GM18520 (cell line): Measurements from ENCODE around the gene C2CD4C.
"Not testable (repeated sequence)": the region's sequence is repeated elsewhere in the genome, so short reads cannot be mapped to it uniquely, and the experiment has no call there.

Experiments
- ATAC-seq: cut with Tn5 transposase; IDR thresholded peaks from one replicate; pipeline ENCODE4 v1.9.1; 2021; ENCODE audit not compliant: unreplicated experiment

Gene C2CD4C

DNA sequence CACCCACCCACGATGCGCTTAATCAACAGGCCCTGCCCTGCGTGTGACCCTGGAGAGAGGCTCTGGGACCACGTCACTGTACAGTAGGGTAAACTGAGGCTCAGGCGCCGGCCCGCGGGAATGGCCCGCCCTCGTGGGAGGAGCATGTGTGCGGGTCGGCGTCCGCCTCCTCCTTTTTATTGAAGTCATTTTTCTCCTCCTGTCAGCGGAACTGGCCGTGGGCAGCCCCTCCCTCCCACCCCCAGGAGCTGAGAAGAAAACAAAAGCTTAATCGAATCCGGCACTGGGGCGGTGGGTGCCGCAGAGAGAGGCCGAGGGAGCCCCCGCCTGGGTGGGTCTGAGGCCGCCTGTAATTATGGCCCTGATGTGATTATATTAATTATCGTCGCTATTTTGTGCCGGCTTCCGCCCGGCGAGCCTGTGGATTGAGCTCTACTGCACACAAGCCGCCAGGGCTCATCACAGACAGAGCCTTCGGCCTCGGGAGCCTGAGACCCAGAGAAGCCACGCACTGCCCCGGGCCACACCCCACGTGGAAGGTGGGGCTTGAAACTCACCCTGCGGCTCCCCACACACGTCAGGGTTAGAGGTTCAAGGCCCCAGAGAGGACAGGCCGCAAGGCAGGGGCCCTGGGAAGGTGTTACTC lies 7.0 kb downstream of the C2CD4C start:
- ATAC-seq: no peak

DNA sequence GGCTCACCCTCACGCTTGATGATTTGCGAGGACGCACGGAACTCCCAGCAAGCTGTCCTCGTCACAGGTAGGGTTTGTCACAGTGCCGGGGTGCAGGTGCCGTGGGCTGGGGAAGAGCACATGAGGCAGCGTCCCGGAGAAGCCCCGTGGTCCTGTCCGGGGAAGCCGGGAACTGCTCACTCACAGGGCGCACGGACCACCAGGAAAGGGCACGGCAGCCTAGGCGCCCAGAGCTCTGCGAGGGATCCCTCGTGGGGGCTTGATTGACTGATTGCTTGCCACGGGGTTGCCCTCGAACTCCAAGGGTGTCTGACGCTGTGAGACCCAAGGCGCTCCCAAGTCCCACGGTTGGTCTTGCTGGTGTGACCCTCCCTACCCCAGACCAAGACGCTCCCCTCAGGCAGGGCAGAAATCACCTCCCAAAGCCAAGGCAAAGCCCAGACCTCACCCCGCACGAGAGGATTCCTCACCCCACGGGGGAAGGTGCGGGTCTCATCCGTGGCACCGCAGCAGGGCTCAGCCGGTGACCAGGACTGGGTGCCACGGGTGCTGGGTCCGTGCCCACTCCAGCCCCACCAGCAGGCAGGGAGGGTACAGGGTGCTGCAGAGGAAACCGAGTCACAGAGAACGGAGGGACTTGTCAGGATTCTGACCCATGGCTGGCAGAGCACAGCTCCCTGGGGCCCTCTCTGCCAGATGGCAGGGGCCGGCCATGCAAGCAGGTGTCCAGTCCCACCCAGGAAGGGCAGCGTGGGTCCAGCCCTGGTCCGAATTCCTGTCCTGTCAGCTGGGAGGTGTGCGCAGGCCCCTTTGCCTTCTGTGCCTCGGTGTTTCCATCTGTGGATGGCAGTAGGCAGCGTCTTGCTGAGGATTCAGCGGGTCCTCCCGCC lies 7.7 kb downstream of the C2CD4C start:
- ATAC-seq: no peak

DNA sequence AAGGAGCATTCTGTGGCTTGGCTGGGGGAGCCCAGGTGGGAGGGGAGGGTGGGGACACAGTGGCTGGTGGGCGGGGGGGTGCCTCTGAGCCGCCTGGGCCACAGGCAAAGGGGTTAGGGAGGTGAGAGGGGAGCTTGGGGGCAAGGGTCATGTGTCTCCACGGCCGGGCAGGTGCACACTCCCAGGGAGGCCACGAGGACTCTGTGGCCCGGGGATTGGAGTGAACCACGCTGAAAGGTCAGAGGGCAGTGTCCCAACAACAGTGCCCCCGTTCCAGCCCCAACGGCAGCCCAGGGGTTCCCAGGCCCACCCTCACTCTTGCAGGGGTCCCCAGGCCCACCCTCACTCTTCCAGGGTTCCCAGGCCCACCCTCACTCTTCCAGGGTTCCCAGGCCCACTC lies 9.6 kb downstream of the C2CD4C start:
- ATAC-seq: no peak

DNA sequence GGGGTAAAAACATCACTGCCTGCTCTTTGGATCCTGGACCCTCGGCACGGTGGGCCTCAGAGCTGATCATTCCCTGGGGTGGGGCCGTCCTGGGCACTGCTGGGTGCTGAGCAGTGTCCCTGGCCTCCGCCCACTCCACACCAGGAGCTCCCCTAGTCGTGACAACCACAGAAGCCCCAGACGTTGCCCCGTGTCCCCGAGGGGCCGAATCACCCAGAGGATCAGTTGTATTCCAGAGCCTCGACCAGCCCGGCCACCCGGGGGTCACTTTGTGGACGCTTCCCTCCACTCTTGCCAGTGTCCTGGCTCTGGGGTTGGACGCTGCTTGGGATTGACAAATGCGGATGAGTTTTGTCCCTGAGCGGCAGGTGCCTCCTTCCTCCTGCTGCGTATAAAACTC lies 10.2 kb downstream of the C2CD4C start:
- ATAC-seq: no peak

DNA sequence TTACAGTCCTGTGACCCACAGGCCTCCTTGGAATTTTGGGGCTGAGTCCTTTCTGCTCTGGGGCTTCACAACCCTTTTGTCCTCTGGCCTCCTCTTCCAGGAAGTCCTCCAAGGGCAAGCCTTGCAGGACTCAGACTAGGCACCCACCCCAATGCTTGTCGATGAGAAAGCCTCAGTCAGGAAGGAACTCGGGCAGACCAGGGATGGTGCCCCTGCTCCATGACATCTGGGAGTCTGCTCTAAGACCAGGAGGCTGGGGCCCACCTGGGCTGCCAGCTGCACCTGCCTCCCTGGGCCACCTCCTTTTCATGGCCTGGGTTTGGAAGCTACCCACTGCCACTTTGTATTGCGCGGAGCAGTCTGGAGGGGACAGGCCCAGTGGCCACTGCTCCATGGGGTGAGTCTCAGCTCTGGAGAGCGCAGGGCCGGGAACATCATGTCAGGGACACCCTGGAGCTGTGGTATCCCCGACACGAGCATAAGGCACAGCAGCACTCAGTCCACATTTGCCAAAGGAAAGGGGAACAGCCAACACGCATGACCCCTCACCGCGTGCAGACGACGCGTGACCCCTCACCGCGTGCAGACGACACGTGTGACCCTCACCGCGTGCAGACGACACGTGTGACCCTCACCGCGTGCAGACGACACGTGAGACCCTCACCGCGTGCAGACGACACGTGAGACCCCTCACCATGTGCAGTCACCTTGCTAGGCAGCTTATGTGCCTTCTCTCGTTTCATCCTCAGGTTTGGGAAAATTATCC lies 10.8 kb downstream of the C2CD4C start:
- ATAC-seq: no peak

DNA sequence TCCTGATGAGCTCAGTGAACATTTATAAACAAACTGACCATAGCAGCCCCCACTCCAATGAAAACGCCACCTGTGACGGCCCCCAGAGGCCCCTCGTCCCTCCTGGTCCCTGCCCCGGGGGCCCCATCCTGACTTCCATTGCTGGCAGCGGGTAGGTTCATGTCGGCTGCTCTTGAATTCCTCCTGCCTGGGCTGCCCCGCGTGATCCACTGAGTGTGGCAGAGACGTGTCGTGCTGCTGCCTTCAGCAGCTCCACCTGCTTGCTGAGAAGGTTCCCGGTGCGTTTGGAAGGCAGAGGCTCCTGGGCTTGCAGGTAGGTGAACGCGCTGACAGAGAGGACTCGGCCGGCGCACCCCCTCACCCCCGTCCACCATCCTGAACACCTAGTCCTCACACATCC lies 11.6 kb downstream of the C2CD4C start:
- ATAC-seq: no peak

DNA sequence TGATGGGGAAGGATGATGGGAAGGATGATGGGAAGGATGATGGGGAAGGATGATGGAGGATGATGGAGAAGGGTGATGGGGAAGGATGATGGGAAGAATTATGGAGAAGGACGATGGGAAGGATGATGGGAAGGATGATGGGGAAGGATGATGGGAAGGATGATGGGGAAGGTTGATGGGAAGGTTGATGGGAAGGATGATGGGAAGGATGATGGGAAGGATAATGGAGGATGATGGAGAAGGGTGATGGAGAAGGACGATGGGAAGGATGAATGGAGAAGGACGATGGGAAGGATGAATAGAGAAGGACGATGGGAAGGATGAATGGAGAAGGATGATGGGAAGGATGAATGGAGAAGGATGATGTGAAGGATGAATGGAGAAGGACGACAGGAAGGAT lies 13.5 kb downstream of the C2CD4C start:
- ATAC-seq: no peak

DNA sequence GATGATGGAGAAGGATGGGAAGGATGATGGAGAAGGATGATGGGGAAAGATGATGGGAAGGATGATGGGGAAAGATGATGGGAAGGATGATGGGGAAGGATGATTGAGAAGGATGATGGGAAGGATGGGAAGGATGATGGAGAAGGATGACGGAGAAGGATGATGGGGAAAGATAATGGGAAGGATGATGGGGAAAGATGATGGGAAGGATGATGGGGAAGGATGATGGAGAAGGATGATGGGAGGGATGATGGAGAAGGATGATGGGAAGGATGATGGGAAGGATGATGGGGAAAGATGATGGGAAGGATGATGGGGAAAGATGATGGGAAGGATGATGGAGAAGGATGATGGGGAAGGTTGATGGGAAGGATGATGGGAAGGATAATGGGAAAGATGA lies 14.1 kb downstream of the C2CD4C start:
- ATAC-seq: not testable (repeated sequence)

DNA sequence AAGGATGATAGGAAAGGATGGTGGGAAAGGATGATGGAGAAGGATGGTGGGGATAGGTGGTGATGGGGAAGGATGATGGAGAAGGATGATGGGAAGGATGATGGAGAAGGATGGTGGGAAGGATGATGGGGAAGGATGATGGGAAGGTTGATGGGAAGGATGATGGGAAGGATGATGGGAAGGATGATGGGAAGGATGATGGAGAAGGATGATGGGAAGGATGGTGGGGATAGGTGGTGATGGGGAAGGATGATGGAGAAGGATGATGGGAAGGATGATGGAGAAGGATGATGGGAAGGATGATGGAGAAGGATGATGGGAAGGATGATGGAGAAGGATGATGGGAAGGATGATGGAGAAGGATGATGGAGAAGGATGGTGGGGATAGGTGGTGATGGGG lies 15.4 kb downstream of the C2CD4C start:
- not testable (repeated sequence) for ATAC-seq

DNA sequence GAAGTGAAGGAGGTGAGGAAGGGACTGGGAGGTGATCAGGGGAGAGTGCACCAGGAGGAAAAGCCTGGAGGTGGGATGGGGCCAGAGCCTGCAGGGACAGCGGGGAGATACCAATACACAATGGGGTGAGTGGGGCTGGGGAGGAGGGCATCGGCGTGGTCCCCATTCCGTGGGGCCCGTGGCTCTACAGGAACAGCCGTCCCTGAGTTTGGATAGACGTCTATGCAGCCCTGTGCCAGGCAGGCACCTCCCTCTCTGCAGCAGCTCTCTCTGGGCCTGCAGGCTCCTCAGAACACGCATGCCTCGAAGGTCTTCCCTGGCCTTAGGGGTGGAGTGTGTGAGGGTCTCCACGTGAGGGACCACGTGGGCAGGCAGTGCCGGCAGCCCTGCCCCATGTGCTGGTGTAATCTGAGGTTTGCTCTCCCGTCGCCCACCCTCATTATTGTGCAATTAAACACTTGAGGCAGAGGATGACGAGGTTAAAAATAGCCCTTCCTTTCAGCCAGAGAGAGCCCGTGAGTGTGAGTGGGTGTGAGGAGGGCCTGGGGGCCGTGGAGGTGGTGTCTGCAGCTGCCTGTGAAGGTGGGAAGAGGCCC lies 16.5 kb downstream of the C2CD4C start:
- ATAC-seq: no peak

DNA sequence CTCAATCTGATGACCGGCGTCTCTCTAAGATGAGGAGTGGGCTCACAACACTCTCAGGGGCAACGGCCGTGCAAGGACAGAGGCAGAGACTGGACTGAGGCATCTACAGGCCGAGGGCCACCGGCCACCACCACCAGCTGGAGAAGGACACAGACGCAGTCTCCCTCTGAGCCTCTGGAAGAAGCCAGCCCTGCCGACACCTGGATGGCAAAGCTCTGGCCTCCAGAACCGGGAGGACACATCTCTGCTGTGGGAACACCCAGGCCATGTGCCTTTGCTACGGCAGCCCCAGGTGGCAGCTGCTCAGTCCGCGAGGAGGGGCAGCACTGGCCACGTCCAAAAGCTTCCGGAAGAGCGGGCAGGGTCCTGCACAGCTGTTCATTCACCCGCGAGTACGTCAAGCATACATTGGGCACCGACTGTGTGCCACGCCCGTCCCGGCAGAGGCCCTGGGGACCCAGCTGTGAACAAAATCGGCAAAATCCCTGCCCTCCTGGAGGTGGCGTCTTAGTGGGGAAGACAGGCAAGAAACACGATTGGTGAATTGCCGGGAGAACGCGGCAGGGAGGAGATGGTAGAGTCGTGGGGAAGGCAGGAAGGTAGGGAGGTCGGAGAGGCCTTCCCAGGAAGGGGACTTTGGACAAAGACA lies 17.1 kb downstream of the C2CD4C start:
- ATAC-seq: no peak

DNA sequence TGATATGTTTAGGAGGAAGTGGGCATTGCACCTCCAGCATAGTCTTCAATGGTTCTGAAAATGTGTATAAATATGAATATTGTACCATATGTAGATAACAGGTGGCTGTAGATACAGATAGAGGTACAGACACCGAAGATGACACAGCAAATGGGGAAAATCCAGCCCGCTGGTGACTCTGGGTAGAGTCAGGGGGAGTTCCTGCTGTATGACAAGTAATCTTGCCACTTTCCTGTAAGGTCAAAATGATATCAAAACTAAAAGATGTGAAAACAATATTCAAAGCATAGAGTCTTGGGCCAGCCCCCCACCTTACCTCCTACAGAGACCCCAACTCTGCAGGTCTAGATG lies 17.8 kb downstream of the C2CD4C start:
- ATAC-seq: no peak

DNA sequence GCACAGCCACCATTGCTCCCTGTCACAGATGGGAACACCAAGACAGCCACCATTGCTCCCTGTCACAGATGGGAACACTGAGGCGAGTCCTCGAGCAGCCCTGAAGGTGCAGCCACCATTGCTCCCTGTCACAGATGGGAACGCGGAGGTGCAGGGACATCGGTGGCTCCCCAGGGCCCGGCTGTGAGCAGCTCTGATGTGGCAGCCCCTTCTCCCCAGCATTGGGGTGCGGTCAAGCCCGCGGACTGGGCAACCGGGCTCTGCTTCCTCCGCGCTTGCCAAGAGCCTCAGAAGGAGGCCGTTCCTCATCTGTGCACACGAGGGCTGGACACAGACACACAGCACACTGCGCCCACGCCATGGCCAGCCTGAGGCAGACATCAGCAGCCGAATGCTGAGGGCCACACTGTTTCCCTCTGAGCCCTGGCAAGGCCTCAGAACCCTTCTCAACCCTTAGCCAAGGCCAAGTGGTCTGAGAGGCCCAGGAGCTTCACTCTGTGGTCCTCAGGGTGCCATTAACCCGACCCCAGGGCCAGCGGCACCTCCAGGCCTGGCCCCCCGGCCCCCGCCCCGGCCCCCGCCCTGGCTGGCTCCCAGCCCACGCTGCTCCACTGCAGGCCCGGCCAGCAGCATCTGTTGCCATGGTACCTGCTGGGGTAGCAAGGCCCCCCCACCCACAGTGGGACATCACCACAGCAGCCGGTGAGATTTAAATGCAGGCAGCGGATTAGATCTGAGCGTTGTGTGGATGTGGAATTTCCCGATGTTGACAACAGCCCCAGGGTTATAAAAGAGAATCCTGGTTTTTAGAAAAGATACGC lies 18.4 kb downstream of the C2CD4C start:
- no peak for ATAC-seq

DNA sequence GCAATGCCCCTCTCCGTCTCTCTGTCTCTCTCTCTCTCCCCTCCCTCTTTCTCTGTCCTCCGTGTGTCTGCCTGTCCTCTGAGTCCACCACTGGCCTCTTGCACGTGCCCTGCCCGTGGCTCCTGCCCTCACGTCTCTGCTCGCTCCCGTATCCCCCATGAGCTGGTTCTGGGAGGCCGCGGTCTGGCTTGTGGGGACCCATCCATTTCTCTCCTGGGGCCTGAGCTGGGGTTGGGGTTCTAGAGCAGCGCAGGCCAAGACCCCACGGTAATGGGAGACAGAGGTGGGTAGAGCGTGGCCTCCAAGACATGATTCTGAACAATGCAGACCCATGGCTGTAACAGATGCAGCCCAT lies 19.0 kb downstream of the C2CD4C start:
- ATAC-seq: no peak

DNA sequence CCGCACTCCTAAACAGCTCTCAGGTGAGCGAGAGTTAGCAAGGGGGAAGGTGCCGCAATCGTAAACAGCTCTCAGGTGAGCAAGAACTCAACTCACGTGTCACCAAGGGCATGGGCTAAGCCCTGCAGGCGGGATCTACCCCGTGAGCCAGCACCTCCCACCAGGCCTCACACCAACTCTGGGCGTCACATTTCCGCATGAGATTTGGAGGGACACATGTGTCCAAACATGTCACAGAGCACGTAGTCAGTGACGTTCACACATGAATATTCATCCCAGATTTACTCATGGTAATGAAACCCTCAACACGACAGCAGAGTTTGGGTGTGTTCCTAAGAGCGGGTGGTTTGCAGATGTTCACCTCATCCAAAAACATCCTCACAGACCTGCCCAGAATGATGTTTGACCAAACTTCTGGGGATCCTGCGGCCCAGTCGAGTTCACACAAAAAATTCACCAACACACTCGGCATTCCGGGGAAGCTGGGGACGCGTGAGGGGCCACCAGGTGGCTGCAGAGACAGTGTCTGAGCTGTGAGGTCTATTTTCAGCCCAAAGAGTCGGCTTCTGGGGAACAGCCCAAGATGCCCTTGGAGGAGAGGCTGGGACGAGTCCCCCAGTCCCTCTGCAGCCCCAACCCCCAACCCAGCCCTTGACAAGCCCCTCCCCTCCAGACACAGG lies 19.6 kb downstream of the C2CD4C start:
- ATAC-seq: no peak

DNA sequence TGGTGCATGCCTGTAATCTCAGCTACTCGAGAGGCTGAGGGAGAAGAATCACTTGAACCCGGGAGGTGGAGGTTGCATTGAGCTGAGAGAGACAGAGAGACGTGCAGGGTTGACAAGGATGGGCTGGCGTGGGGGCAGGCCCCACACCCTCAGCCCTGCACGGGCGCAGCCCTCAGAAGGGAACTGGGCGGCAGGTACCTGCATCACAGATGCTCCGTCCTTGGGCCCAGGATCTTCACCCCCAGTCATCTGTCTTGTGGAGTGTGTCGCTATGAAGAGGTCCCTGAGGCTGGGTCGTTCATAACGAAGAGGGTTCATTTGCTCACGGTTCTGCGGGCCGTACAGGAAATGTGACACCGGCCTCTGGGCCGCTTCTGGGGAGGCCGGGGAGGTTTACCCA lies 20.3 kb downstream of the C2CD4C start:
- ATAC-seq: no peak

DNA sequence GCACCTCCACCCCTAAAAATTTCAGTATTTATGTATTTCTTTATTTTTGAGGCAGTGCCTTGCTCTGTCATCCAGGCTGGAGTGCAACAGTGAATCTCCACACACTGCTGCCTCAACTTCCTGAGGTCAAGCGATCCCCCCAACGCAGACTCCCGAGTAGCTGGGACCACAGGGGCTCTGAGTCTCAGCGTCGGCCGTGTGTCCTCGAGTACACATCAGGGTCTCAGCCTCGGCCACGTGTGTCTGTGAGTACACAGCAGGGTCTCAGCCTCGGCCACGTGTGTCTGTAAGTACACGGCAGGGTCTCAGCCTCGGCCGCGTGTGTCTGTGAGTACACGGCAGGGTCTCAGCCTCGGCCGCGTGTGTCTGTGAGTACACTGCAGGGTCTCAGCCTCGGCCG lies 21.2 kb downstream of the C2CD4C start:
- no peak for ATAC-seq

DNA sequence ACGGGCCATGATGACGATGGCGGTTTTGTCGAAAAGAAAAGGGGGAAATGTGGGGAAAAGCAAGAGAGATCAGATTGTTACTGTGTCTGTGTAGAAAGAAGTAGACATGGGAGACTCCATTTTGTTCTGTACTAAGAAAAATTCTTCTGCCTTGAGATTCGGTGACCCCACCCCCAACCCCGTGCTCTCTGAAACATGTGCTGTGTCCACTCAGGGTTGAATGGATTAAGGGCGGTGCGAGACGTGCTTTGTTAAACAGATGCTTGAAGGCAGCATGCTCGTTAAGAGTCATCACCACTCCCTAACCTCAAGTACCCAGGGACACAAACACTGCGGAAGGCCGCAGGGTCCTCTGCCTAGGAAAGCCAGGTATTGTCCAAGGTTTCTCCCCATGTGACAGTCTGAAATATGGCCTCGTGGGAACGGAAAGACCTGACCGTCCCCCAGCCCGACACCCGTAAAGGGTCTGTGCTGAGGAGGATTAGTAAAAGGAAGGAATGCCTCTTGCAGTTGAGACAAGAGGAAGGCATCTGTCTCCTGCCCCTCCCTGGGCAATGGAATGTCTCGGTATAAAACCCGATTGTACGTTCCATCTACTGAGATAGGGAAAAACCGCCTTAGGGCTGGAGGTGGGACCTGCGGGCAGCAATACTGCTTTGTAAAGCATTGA lies 22.2 kb downstream of the C2CD4C start:
- ATAC-seq: not testable (repeated sequence)

DNA sequence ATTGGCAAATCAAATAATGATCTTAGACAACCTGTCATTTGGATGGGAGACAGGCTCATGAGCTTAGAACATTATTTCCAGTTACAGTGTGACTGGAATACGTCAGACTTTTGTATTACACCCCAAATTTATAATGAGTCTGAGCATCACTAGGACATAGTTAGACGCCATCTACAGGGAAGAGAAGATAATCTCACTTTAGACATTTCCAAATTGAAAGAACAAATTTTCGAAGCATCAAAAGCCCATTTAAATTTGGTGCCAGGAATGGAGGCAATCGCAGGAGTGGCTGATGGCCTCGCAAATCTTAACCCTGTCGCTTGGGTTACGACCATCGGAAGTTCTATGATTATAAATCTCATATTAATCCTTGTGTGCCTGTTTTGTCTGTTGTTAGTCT lies 22.8 kb downstream of the C2CD4C start:
- ATAC-seq: not testable (repeated sequence)
